Heart right ventricle (tissue), 16 donors: Measurements from ENCODE around the gene ELMO1. TPM values are rescaled to one million over a fixed set of nuclear protein-coding genes. Genes with fewer than 3 reads are reported as not detected.
A peak's percentile ranks its signal among the peaks of the same experiment; 100 is the strongest.

Experiments used
- ATAC-seq, 8 donors: fragments of 200-7000 bp; cut with Tn5 transposase; one replicate each; pipeline ENCODE4 v1.9.1; 2020; ENCODE audit warnings: mild to moderate bottlenecking in 8 of 8, moderate library complexity in 8 of 8, moderate number of reproducible peaks in 1 of 8
- DNase-seq, 2 donors: peaks; one replicate each; pipeline ENCODE4 v3.0.0-alpha.2; 2020
- H3K27ac ChIP-seq, 10 donors: fragments of 200-600 bp; sonication (generic) in 2 of 10; one replicate each; pipeline versions ENCODE4 v1.5.0 to v1.8.0; 2020 to 2022; ENCODE audit warnings: mild to moderate bottlenecking in 3 of 10
- H3K27me3 ChIP-seq, 7 donors: fragments of 200-600 bp; one replicate each; pipeline ENCODE4 v1.8.0; 2021 to 2022; ENCODE audit warnings: mild to moderate bottlenecking in 2 of 7
- H3K36me3 ChIP-seq, 9 donors: fragments of 200-600 bp; sonication (generic) in 1 of 9; one replicate each; pipeline versions ENCODE4 v1.5.0 to v1.8.0; 2020 to 2022; ENCODE audit warnings: mild to moderate bottlenecking in 2 of 9
- H3K4me1 ChIP-seq, 9 donors: fragments of 200-600 bp; sonication (generic) in 1 of 9; one replicate each; pipeline versions ENCODE4 v1.5.0 to v1.8.0; 2020 to 2022; ENCODE audit warnings: mild to moderate bottlenecking in 4 of 9
- H3K4me3 ChIP-seq, 10 donors: fragments of 200-600 bp; sonication (generic) in 2 of 10; one replicate each; pipeline versions ENCODE4 v1.5.0 to v1.8.0; 2020 to 2022; ENCODE audit warnings: mild to moderate bottlenecking in 7 of 10, moderate library complexity in 2 of 10
- H3K9me3 ChIP-seq, 11 donors: fragments of 200-600 bp in 10 of 11; sonication (generic) in 2 of 11; one replicate each; pipeline versions ENCODE4 v1.5.0 to v1.8.0; 2013 to 2022; ENCODE audit warnings: mild to moderate bottlenecking in 2 of 11, control low read depth in 1 of 11, moderate library complexity in 1 of 11
- CTCF ChIP-seq, 9 donors: fragments of 200-600 bp; sonication (generic) in 2 of 9; IDR thresholded peaks; one replicate each; pipeline versions ENCODE4 v1.5.0 to v1.8.0; 2021 to 2022; ENCODE audit warnings: antibody characterized with exemption in 9 of 9, mild to moderate bottlenecking in 5 of 9, moderate library complexity in 1 of 9
- WGBS, 2 donors: extraction: QIAGEN DNeasy Blood & Tissue Kit; methylation state at CpG; one replicate each; pipeline ENCODE4 v1.1.7; 2013; ENCODE audit warnings: inconsistent platforms in 1 of 2; 5-methylcytosine and 5-hydroxymethylcytosine counted together
- intact Hi-C, 10 donors: fragments of 100-400 bp; cut with DNase I; formaldehyde crosslinking; loops; one replicate each; pipeline versions ENCODE4 v1.11.1 to v1.14.2; 2022
- polyA plus RNA-seq, 2 donors: library from polyadenylated mRNA; stranded (reverse); fragments of 200-250 nt; gene quantifications; one replicate each; pipeline ENCODE4 v1.2.3, GENCODE V29; 2013
- total RNA-seq, 10 donors: library from RNA; stranded (reverse); fragmentation: NEBNext Ultra II Directional in 3 of 10; extraction: Animal tissue kit (Norgen Biotek cat#: 25700) in 3 of 10; gene quantifications; one replicate each; pipeline versions ENCODE4 v1.2.1 to v1.2.4, GENCODE V29; 2021 to 2023
- donor health status: Arrhythmogenic right ventricular cardiomyopathy.
- donor health status: ischemic (EF 13 %, LVEDD 7.1; RV severe dilation, severe dysfunction).
- donor health status: healthy with polysubstance abuse.
- donor health status: DM: no; HTN: yes; CAD: no.
- donor health status: DM: no; HTN: no; CAD: no.
- donor health status: ischemic (EF 25% LVEDD 6.9; RV normal size, moderate dysfunction).
- donor health status: ischemic (EF 25% LVEDD 5.7; RV mildly dilated, moderate dysfunction).
- donor health status: healthy.
- donor health status: DM: yes; HTN: yes; CAD: no.
- donor health status: Ischemic cardiomyopathy.
- donor health status: ischemic (EF 35%, LVEDD 5.7; RV mildly dilated, moderate dysfunction).
- donor health status: nonischemic (EF 11% LVEDD 7.7; RV severe dilation, severe dysfunction).
- donor health status: DM: yes; HTN: yes; CAD: no.
- donor health status: PGD.
- donor health status: ischemic (EF 29% LVEDD 5.4; RV normal size, mild dysfunction).
- donor health status: nonischemic (EF 23%, LVEDD 6.1; RV moderate dilation, normal function).

ELMO1 gene
- total and polyA plus RNA-seq, 12 donors, result 8.5 to 18.0 (median 13.9) TPM

GRCh38 chr7:37309493-37309892 lies 139.2 kb downstream of the ELMO1 start:
- Histone ChIP-seq H3K36me3 (peaks cover 0 to 26% (median 0%) of the 10 kb centered on the region in 9 donors), H3K4me1 (peaks cover 0 to 29% (median 0%) of the 10 kb centered on the region in 9 donors), H3K27me3 (no peaks in the 10 kb centered on the region), H3K4me3 (no peak overlapping the region), H3K9me3 (no peaks in the 10 kb centered on the region), H3K27ac (peak overlapping the region in 1 of 10 donors; percentile 75)
- WGBS, 2 donors, result 96 to 97% methylated on average over 3 of the region's 3 CpGs
- intact Hi-C loops, result no loop called here
- TF ChIP-seq CTCF (IDR thresholded peaks at IDR 0.05), result no peak
- no peak for ATAC-seq
- no peak for DNase-seq

- DNase-seq (no peak), ATAC-seq (no peak)
- 92 to 93% methylated on average over 3 of the region's 3 CpGs for WGBS, 2 donors
- peak overlapping the region in 1 of 10 donors; percentile 8 for H3K27ac ChIP-seq
- no peak for TF ChIP-seq CTCF (IDR thresholded peaks at IDR 0.05)
- H3K4me1 ChIP-seq, result peaks cover 0 to 8% (median 0%) of the 10 kb centered on the region in 9 donors
- H3K27me3 ChIP-seq, result peaks cover 0 to 4% (median 0%) of the 10 kb centered on the region in 7 donors
- peaks cover 0 to 21% (median 0%) of the 10 kb centered on the region in 9 donors for H3K36me3 ChIP-seq
- intact Hi-C loops, result no loop called here
- H3K4me3 ChIP-seq, result no peak overlapping the region
- H3K9me3 ChIP-seq, result peaks cover 0 to 6% (median 0%) of the 10 kb centered on the region in 11 donors
Observed at GRCh38 chr7:37304921-37305320, 143.7 kb downstream of the ELMO1 start.

- peaks cover 0 to 10% (median 6%) of the 10 kb centered on the region in 9 donors for H3K4me1 ChIP-seq
- intact Hi-C loops, result no loop called here
- TF ChIP-seq CTCF (IDR thresholded peaks at IDR 0.05), result no peak
- H3K27ac ChIP-seq, result peak overlapping the region in 3 of 10 donors; percentile 3 to 60 (median 50)
- peaks cover 0 to 7% (median 0%) of the 10 kb centered on the region in 9 donors for H3K36me3 ChIP-seq
- DNase-seq, result no peak
- H3K4me3 ChIP-seq, result no peak overlapping the region
- H3K27me3 ChIP-seq, result peaks cover 0 to 4% (median 0%) of the 10 kb centered on the region in 7 donors
- ATAC-seq, result peak in 6 of 8 donors; percentile 50 to 80 (median 66)
- peaks cover 0 to 4% (median 0%) of the 10 kb centered on the region in 11 donors for H3K9me3 ChIP-seq
Observed at GRCh38 chr7:37297546-37297945, 151.1 kb downstream of the ELMO1 start.

DNA sequence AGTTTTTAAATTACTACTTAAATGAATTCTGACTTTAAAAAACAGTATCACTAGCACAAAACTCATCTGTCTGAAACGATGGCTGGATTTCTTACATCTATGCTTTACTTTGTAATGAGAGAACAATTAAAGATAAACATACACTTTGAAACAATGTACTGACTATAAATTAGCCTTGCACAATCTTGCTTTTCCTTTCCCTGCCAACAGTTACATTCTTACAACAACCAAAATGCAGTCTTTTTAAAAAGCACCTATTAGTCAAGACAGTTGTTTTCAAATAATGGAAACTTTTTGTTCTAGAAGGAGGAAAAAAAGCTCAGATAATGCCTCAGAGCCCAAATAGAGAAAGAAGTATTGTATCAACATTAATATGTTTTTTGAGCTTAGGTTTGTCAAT lies 153.3 kb downstream of the ELMO1 start:
- ATAC-seq, result no peak
- H3K27ac ChIP-seq, result no peak overlapping the region

More for the DNA sequence above, 153.3 kb downstream of the ELMO1 start:
- no peak overlapping the region for H3K4me3 ChIP-seq
- peaks cover 0 to 16% (median 6%) of the 10 kb centered on the region in 9 donors for H3K4me1 ChIP-seq
- 56 to 62% methylated on average over 1 of the region's 1 CpG for WGBS, 2 donors
- H3K27me3 ChIP-seq, result no peaks in the 10 kb centered on the region
- DNase-seq, result no peak
- TF ChIP-seq CTCF (IDR thresholded peaks at IDR 0.05), result no peak
- H3K9me3 ChIP-seq, result no peaks in the 10 kb centered on the region
- intact Hi-C loops, result no loop called here
- H3K36me3 ChIP-seq, result no peaks in the 10 kb centered on the region
